HG02943 (cell line): ENCODE measurements around the gene SCAMP2.

ENCODE experiments used
- ATAC-seq: cut with Tn5 transposase; IDR thresholded peaks from one replicate; pipeline ENCODE4 v1.9.1; 2021; ENCODE audit warnings: mild to moderate bottlenecking, low read depth, moderate library complexity; ENCODE audit not compliant: unreplicated experiment

The SCAMP2 gene

GRCh38 chr15:74799856-74800558 is 73.2 kb downstream of the SCAMP2 start:
- no peak for ATAC-seq

- ATAC-seq, result no peak
Measured at GRCh38 chr15:74799255-74799855, 73.8 kb downstream of the SCAMP2 start.

GRCh38 chr15:74798388-74799254 is 74.5 kb downstream of the SCAMP2 start:
- ATAC-seq, result no peak

GRCh38 chr15:74795966-74796625 is 77.1 kb downstream of the SCAMP2 start:
- no peak for ATAC-seq

GRCh38 chr15:74794970-74795349 is 78.2 kb downstream of the SCAMP2 start:
- ATAC-seq, result no peak

- ATAC-seq, result no peak
Measured at GRCh38 chr15:74794248-74794969, 78.8 kb downstream of the SCAMP2 start.
